H9 (cell line): Measurements from ENCODE around the gene GLS2. TPM values are rescaled to one million over a fixed set of nuclear protein-coding genes. Genes with fewer than 3 reads are reported as not detected.

Source experiments
- DNase-seq: peaks from one replicate; pipeline ENCODE4 v3.0.0-alpha.2; 2017
- H2AFZ ChIP-seq: one replicate; pipeline ENCODE4 v1.6.1; 2013; ENCODE audit warnings: mild to moderate bottlenecking, low read length, control low read depth, moderate library complexity
- H2AK5ac ChIP-seq: 2 replicates; pipeline ENCODE4 v1.6.1; 2013; ENCODE audit warnings: low read length, control low read depth, mixed read lengths; ENCODE audit not compliant: insufficient read length
- H2BK120ac ChIP-seq: one replicate; pipeline ENCODE4 v1.6.1; 2013; ENCODE audit warnings: low read depth, mild to moderate bottlenecking, low read length, control low read depth, inconsistent platforms; ENCODE audit not compliant: poor library complexity, severe bottlenecking
- H2BK12ac ChIP-seq: 2 replicates; pipeline ENCODE4 v1.6.1; 2013; ENCODE audit warnings: low read length, control low read depth, mixed read lengths, low read depth; ENCODE audit not compliant: insufficient read length
- H2BK15ac ChIP-seq: 2 replicates; pipeline ENCODE4 v1.6.1; 2013; ENCODE audit warnings: low read depth, low read length, control low read depth
- H2BK20ac ChIP-seq: one replicate; pipeline ENCODE4 v1.6.1; 2013; ENCODE audit warnings: low read depth, mild to moderate bottlenecking, low read length, control low read depth, inconsistent platforms; ENCODE audit not compliant: poor library complexity, severe bottlenecking
- H2BK5ac ChIP-seq: 2 replicates; pipeline ENCODE4 v1.6.1; 2013; ENCODE audit warnings: low read length, control low read depth, mixed read lengths; ENCODE audit not compliant: insufficient read length
- H3K14ac ChIP-seq: 2 replicates; pipeline ENCODE4 v1.6.1; 2013; ENCODE audit warnings: low read length, control low read depth; ENCODE audit not compliant: insufficient read depth
- H3K18ac ChIP-seq: 2 replicates; pipeline ENCODE4 v1.6.1; 2013; ENCODE audit warnings: low read depth, mild to moderate bottlenecking, mixed read lengths, low read length, control low read depth; ENCODE audit not compliant: insufficient read length
- H3K23ac ChIP-seq: 2 replicates; pipeline ENCODE4 v1.6.1; 2013; ENCODE audit warnings: low read length, control low read depth, mixed read lengths, low read depth; ENCODE audit not compliant: insufficient read length
- H3K23me2 ChIP-seq: 2 replicates; pipeline ENCODE4 v1.6.1; 2013; ENCODE audit warnings: low read depth, mild to moderate bottlenecking, mixed read lengths, low read length, control low read depth; ENCODE audit not compliant: insufficient read length, poor library complexity, severe bottlenecking
- H3K27ac ChIP-seq: 2 replicates; pipeline ENCODE4 v1.5.1; 2013; ENCODE audit warnings: low read length, control low read depth, mixed read lengths, low read depth; ENCODE audit not compliant: insufficient read length
- H3K27me3 ChIP-seq: 2 replicates; pipeline ENCODE4 v1.6.1; 2013; ENCODE audit warnings: low read length, control low read depth, inconsistent platforms; ENCODE audit not compliant: insufficient read depth
- H3K4ac ChIP-seq: 2 replicates; pipeline ENCODE4 v1.6.1; 2013; ENCODE audit warnings: low read depth, mild to moderate bottlenecking, control low read depth, inconsistent platforms, low read length, moderate library complexity
- H3K4me1 ChIP-seq: 2 replicates; pipeline ENCODE4 v1.6.1; 2013; ENCODE audit warnings: low read length, control low read depth, inconsistent platforms; ENCODE audit not compliant: insufficient read depth
- H3K4me2 ChIP-seq: 2 replicates; pipeline ENCODE4 v1.6.1; 2013; ENCODE audit warnings: low read length, control low read depth, mixed read lengths; ENCODE audit not compliant: insufficient read length, insufficient read depth
- H3K56ac ChIP-seq: 2 replicates; pipeline ENCODE4 v1.6.1; 2013; ENCODE audit warnings: low read depth, mild to moderate bottlenecking, mixed read lengths, low read length, control low read depth; ENCODE audit not compliant: insufficient read length
- H3K79me1 ChIP-seq: 2 replicates; pipeline ENCODE4 v1.6.1; 2013; ENCODE audit warnings: low read depth, mild to moderate bottlenecking, moderate library complexity, low read length, control low read depth, inconsistent platforms; ENCODE audit not compliant: insufficient read depth, poor library complexity, severe bottlenecking
- H3K79me2 ChIP-seq: 2 replicates; pipeline ENCODE4 v1.6.1; 2013; ENCODE audit warnings: low read length, control low read depth, inconsistent platforms; ENCODE audit not compliant: insufficient read depth
- H3K9ac ChIP-seq: 2 replicates; pipeline ENCODE4 v1.6.1; 2013; ENCODE audit warnings: low read length, control low read depth, mixed read lengths; ENCODE audit not compliant: insufficient read length; ENCODE audit errors: extremely low read depth
- H3K9me3 ChIP-seq: one replicate; pipeline ENCODE4 v1.6.1; 2013; ENCODE audit warnings: low read depth, low read length, inconsistent platforms; ENCODE audit not compliant: control insufficient read depth
- H3T11ph ChIP-seq: one replicate; pipeline ENCODE4 v1.6.1; 2013; ENCODE audit warnings: mild to moderate bottlenecking, low read length, control low read depth, inconsistent platforms
- H4K20me1 ChIP-seq: one replicate; pipeline ENCODE4 v1.6.1; 2013; ENCODE audit not compliant: control insufficient read depth, insufficient read length, insufficient read depth
- H4K5ac ChIP-seq: 2 replicates; pipeline ENCODE4 v1.6.1; 2013; ENCODE audit warnings: low read depth, mild to moderate bottlenecking, mixed read lengths, low read length, control low read depth; ENCODE audit not compliant: insufficient read length
- H4K8ac ChIP-seq: replicated peaks from 2 replicates; pipeline ENCODE4 v1.6.1; 2013; ENCODE audit warnings: low read length, control low read depth, mixed read lengths, low read depth; ENCODE audit not compliant: insufficient read length
- H4K91ac ChIP-seq: 2 replicates; pipeline ENCODE4 v1.6.1; 2013; ENCODE audit warnings: low read depth, mild to moderate bottlenecking, moderate library complexity, mixed read lengths, low read length, control low read depth; ENCODE audit not compliant: insufficient read length
- H3K27ac Mint-ChIP-seq, 3 experiments: 2 replicates in 2 of 3; 3 replicates in 1 of 3; pipeline ENCODE4 v1.8.0; 2020 to 2021; ENCODE audit warnings: mixed read lengths in 3 of 3, mild to moderate bottlenecking in 1 of 3, moderate library complexity in 1 of 3
- H3K27me3 Mint-ChIP-seq: 2 replicates; pipeline ENCODE4 v1.8.0; 2021; ENCODE audit warnings: low read depth, mild to moderate bottlenecking, moderate library complexity, mixed read lengths
- H3K36me3 Mint-ChIP-seq, 3 experiments: 2 replicates in 2 of 3; 3 replicates in 1 of 3; pipeline ENCODE4 v1.8.0; 2020 to 2021; ENCODE audit warnings: low read depth in 3 of 3, mixed read lengths in 3 of 3; ENCODE audit not compliant: insufficient read depth in 1 of 3
- H3K4me1 Mint-ChIP-seq, 2 experiments: 2 replicates each; pipeline ENCODE4 v1.8.0; 2020; ENCODE audit warnings: mixed read lengths in 2 of 2
- H3K4me3 Mint-ChIP-seq, 2 experiments: 2 replicates in 1 of 2; 3 replicates in 1 of 2; pipeline ENCODE4 v1.8.0; 2020 to 2021; ENCODE audit warnings: mild to moderate bottlenecking in 2 of 2, mixed read lengths in 2 of 2, moderate library complexity in 1 of 2
- H3K9me3 Mint-ChIP-seq, 2 experiments: 2 replicates in 1 of 2; 3 replicates in 1 of 2; pipeline ENCODE4 v1.8.0; 2020; ENCODE audit warnings: mild to moderate bottlenecking in 2 of 2, mixed read lengths in 2 of 2, moderate library complexity in 1 of 2
- total RNA-seq: library from RNA; stranded (reverse); gene quantifications from 2 replicates; pipeline ENCODE4 v1.2.1, GENCODE V29; 2021
- TF ChIP-seq, protein P1 (sequence below): fragments of 200-600 bp; sonication (generic); conservative IDR thresholded peaks from 3 replicates; pipeline ENCODE4 v1.8.0; 2021; ENCODE audit warnings: antibody characterized with exemption, mild to moderate bottlenecking

GLS2 gene
- total RNA-seq, 1 experiment from 2014 or later: 17.0 TPM

DNA sequence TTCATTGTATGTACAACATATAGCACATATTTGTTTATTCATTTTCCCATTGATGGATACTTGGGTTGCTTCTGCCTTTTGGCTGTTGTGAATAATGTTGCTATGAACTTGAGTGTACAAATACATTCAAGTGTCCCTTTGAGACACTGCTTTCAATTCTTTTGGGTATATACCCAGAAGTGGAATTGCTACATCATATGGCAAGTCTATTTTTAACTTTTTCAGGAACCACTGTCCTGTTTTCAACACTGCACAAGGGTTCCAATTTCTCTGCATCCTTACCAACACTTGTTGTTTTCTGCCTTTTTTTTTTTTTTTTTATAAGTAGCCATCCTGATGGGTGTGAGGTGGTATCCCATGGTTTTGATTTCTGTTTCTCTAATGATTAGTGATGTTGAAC lies 49.6 kb upstream of the GLS2 start:
- no peak overlapping the region for H2BK15ac ChIP-seq
- H3K27me3 Mint-ChIP-seq: no peaks in the 10 kb centered on the region
- no peaks in the 10 kb centered on the region for H3K4me1 Mint-ChIP-seq

More for the DNA sequence above, 49.6 kb upstream of the GLS2 start:
- H2AFZ ChIP-seq: no peak overlapping the region
- no peak overlapping the region for H3K4ac ChIP-seq
- H3K79me1 ChIP-seq: no peaks in the 10 kb centered on the region
- no peaks in the 10 kb centered on the region for H3K23me2 ChIP-seq
- H4K8ac ChIP-seq: no peak overlapping the region
- H3K23ac ChIP-seq: no peak overlapping the region
- no peak overlapping the region for H2AK5ac ChIP-seq
- H3K79me2 ChIP-seq: peaks cover 2% of the 10 kb centered on the region; the same call in 1 of the 2 replicates
- H4K20me1 ChIP-seq: no peaks in the 10 kb centered on the region
- no peak overlapping the region for H2BK120ac ChIP-seq
- Mint-ChIP-seq H3K27ac (no peak overlapping the region), H3K9me3 (no peaks in the 10 kb centered on the region), H3K4me3 (no peak overlapping the region), H3K36me3 (no peaks in the 10 kb centered on the region)
- no peak overlapping the region for H2BK5ac ChIP-seq
- H3T11ph ChIP-seq: no peak overlapping the region
- H2BK12ac ChIP-seq: no peak overlapping the region
- DNase-seq: no peak
- no peaks in the 10 kb centered on the region for H3K27me3 ChIP-seq
- no peak overlapping the region for H3K18ac ChIP-seq
- no peaks in the 10 kb centered on the region for H3K4me1 ChIP-seq
- no peak overlapping the region for H2BK20ac ChIP-seq
- no peaks in the 10 kb centered on the region for H3K9me3 ChIP-seq
- no peak overlapping the region for H4K5ac ChIP-seq
- H3K14ac ChIP-seq: no peak overlapping the region
- TF ChIP-seq, protein P1, sequence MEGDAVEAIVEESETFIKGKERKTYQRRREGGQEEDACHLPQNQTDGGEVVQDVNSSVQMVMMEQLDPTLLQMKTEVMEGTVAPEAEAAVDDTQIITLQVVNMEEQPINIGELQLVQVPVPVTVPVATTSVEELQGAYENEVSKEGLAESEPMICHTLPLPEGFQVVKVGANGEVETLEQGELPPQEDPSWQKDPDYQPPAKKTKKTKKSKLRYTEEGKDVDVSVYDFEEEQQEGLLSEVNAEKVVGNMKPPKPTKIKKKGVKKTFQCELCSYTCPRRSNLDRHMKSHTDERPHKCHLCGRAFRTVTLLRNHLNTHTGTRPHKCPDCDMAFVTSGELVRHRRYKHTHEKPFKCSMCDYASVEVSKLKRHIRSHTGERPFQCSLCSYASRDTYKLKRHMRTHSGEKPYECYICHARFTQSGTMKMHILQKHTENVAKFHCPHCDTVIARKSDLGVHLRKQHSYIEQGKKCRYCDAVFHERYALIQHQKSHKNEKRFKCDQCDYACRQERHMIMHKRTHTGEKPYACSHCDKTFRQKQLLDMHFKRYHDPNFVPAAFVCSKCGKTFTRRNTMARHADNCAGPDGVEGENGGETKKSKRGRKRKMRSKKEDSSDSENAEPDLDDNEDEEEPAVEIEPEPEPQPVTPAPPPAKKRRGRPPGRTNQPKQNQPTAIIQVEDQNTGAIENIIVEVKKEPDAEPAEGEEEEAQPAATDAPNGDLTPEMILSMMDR: no peak
- no peak overlapping the region for H3K9ac ChIP-seq
- no peak overlapping the region for H3K4me2 ChIP-seq
- no peak overlapping the region for H3K56ac ChIP-seq
- H4K91ac ChIP-seq: no peak overlapping the region
- no peak overlapping the region for H3K27ac ChIP-seq
